ENCODE results near the gene PLCH2.

GRCh38 chr1:2468041-2468472 is 8.0 kb upstream of the PLCH2 start:
- TF ChIP-seq CTCF (IDR thresholded peaks at IDR 0.05), result no peak
- TF ChIP-seq POLR2A (IDR thresholded peaks at IDR 0.05), result no peak

Data from right lobe of liver (tissue), 4 donors.